Measurements from ENCODE around the gene PDAP1. TPM values are rescaled to one million over a fixed set of nuclear protein-coding genes. Genes with fewer than 3 reads are reported as not detected.

PDAP1 gene
- total and polyA plus RNA-seq, 2 of the 13 experiments (the other 11 are each of a cell fraction or from before 2014, with no cell fraction given), result 13.0 to 100 TPM

DNA sequence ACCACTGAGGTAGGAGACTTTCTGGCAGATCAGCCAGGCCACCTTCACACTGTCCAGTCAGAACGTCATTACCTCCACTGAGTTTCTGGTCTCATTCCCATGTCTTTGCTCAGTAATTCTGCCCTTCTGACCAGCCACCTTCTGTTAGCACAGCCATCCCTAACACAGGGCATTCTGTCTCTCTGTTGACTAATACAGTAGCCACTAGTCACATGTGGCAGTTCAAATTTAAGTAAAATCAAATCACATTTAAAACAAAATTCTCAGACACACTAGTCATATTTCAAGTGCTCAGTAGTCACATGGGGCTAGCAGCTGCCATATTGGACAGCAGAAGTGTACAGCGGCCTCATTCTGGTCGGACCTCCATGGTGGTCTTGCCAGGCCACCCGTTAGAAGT lies 37.7 kb upstream of the PDAP1 start:
- no peak for DNase-seq (ENCODE audit: low spot score)
- H3K27ac ChIP-seq (ENCODE audit: extremely low read length, insufficient read depth, low read length), result no peak overlapping the region
- ChIA-PET CTCF (ENCODE audit: low intra/inter-chr PET ratio, low total read pairs) (no interaction called here), POLR2A (no interaction called here)
- no peak overlapping the region for H3K4me3 ChIP-seq (replicated peaks in 1 of 3; ENCODE audit: insufficient read depth in 1 of 3, low read depth in 2 of 3, low read length in 3 of 3)
- intact Hi-C loops (cut with micrococcal nuclease; ENCODE audit: unreplicated experiment) (no loop called here), in situ Hi-C loops (cut with HindIII; ENCODE audit: extremely low pct_ligation_motif_present, low pct_unique_long_range_greater_than_20kb) (no loop called here)
- ATAC-seq, result no peak
- H2AFZ ChIP-seq (ENCODE audit: low read length), result no peak overlapping the region
- peaks cover 2% of the 10 kb centered on the region; the same call in 1 of the 2 replicates for H4K20me1 ChIP-seq (ENCODE audit: insufficient read depth, low read length)
- no peak overlapping the region for H3K4me2 ChIP-seq (ENCODE audit: low read depth, low read length)
- peaks cover 3% of the 10 kb centered on the region for H3K79me2 ChIP-seq (ENCODE audit: insufficient read depth, low read length)
- H3K27me3 ChIP-seq (ENCODE audit: control insufficient read depth in 1 of 2, insufficient read depth in 2 of 2, low read length in 2 of 2), result no peaks in the 10 kb centered on the region
- H3K4me1 ChIP-seq (ENCODE audit: insufficient read depth, low read length), result no peaks in the 10 kb centered on the region
- no TSS peak for BruUV-seq (replicated peaks)
- TF ChIP-seq HMGXB4 (CRISPR knock-in tag; IDR thresholded peaks at IDR 0.05; ENCODE audit: borderline replicate concordance in 1 of 2, low read depth in 1 of 2) (no peak), ZSCAN31 (CRISPR knock-in tag; IDR thresholded peaks at IDR 0.05; ENCODE audit: low read depth) (no peak), SAP130 (CRISPR knock-in tag; IDR thresholded peaks at IDR 0.05; ENCODE audit: low read depth) (no peak), ZNF432 (CRISPR knock-in tag; IDR thresholded peaks at IDR 0.05; ENCODE audit: borderline replicate concordance) (no peak), ZNF569 (CRISPR knock-in tag; IDR thresholded peaks at IDR 0.05; ENCODE audit: borderline replicate concordance) (no peak), NKX3-1 (CRISPR knock-in tag; IDR thresholded peaks at IDR 0.05) (no peak), ISX (CRISPR knock-in tag; conservative IDR thresholded peaks at IDR 0.05) (no peak), NR2F6 (IDR thresholded peaks at IDR 0.05) (no peak), NR2F6 (CRISPR knock-in tag; IDR thresholded peaks at IDR 0.05) (no peak), ZNF253 (CRISPR knock-in tag; IDR thresholded peaks at IDR 0.05; ENCODE audit: borderline replicate concordance) (no peak)
- TF ChIP-seq, protein P1, sequence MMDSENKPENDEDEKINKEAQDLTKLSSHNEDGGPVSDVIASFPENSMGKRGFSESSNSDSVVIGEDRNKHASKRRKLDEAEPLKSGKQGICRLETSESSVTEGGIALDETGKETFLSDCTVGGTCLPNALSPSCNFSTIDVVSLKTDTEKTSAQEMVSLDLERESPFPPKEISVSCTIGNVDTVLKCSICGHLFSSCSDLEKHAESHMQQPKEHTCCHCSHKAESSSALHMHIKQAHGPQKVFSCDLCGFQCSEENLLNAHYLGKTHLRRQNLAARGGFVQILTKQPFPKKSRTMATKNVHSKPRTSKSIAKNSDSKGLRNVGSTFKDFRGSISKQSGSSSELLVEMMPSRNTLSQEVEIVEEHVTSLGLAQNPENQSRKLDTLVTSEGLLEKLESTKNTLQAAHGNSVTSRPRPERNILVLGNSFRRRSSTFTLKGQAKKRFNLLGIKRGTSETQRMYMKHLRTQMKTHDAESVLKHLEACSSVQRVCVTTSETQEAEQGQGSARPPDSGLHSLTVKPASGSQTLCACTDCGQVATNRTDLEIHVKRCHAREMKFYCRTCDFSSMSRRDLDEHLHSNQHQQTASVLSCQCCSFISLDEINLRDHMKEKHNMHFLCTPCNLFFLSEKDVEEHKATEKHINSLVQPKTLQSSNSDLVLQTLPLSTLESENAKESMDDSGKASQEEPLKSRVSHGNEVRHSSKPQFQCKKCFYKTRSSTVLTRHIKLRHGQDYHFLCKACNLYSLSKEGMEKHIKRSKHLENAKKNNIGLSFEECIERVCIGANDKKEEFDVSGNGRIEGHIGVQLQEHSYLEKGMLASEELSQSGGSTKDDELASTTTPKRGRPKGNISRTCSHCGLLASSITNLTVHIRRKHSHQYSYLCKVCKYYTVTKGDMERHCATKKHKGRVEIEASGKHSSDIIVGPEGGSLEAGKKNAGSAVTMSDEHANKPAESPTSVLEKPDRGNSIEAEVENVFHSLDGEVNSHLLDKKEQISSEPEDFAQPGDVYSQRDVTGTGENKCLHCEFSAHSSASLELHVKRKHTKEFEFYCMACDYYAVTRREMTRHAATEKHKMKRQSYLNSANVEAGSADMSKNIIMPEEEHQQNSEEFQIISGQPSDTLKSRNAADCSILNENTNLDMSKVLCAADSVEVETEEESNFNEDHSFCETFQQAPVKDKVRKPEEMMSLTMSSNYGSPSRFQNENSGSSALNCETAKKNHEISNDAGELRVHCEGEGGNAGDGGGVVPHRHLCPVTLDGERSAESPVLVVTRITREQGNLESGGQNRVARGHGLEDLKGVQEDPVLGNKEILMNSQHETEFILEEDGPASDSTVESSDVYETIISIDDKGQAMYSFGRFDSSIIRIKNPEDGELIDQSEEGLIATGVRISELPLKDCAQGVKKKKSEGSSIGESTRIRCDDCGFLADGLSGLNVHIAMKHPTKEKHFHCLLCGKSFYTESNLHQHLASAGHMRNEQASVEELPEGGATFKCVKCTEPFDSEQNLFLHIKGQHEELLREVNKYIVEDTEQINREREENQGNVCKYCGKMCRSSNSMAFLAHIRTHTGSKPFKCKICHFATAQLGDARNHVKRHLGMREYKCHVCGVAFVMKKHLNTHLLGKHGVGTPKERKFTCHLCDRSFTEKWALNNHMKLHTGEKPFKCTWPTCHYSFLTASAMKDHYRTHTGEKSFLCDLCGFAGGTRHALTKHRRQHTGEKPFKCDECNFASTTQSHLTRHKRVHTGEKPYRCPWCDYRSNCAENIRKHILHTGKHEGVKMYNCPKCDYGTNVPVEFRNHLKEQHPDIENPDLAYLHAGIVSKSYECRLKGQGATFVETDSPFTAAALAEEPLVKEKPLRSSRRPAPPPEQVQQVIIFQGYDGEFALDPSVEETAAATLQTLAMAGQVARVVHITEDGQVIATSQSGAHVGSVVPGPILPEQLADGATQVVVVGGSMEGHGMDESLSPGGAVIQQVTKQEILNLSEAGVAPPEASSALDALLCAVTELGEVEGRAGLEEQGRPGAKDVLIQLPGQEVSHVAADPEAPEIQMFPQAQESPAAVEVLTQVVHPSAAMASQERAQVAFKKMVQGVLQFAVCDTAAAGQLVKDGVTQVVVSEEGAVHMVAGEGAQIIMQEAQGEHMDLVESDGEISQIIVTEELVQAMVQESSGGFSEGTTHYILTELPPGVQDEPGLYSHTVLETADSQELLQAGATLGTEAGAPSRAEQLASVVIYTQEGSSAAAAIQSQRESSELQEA (CRISPR knock-in tag; IDR thresholded peaks at IDR 0.05; ENCODE audit: not compliant biosample characterization), result no peak
- TF ChIP-seq, protein P2, sequence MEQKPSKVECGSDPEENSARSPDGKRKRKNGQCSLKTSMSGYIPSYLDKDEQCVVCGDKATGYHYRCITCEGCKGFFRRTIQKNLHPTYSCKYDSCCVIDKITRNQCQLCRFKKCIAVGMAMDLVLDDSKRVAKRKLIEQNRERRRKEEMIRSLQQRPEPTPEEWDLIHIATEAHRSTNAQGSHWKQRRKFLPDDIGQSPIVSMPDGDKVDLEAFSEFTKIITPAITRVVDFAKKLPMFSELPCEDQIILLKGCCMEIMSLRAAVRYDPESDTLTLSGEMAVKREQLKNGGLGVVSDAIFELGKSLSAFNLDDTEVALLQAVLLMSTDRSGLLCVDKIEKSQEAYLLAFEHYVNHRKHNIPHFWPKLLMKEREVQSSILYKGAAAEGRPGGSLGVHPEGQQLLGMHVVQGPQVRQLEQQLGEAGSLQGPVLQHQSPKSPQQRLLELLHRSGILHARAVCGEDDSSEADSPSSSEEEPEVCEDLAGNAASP (CRISPR knock-in tag; IDR thresholded peaks at IDR 0.05; ENCODE audit: borderline replicate concordance), result no peak
- no peaks in the 10 kb centered on the region for H3K9me3 ChIP-seq (ENCODE audit: low read length)
- 100% methylated on average over 4 of the region's 4 CpGs for WGBS (ENCODE audit: low lambda C conversion rate)
- peaks cover 27 to 74% of the 10 kb centered on the region in 2 experiments for H3K36me3 ChIP-seq (replicated peaks in 1 of 2; ENCODE audit: control insufficient read depth in 1 of 2, insufficient read depth in 2 of 2, low read length in 2 of 2)
- FAIRE-seq, result no peak
- H3K9ac ChIP-seq (ENCODE audit: insufficient read depth, low read depth, low read length), result no peak overlapping the region
